Prostate gland (tissue), 2 donors: ENCODE measurements around the gene UROD.

Experiments
- CTCF ChIP-seq, 4 experiments: fragments of 200-600 bp in 2 of 4; fragments of 450-650 bp in 2 of 4; sonication (generic) in 2 of 4; IDR thresholded peaks; 1 replicate in 3 of 4; 2 replicates in 1 of 4; pipeline ENCODE4 v1.5.1; 2016 to 2019; ENCODE audit warnings: antibody characterized with exemption in 4 of 4, mild to moderate bottlenecking in 2 of 4, moderate library complexity in 2 of 4
- POLR2A ChIP-seq: fragments of 450-650 bp; IDR thresholded peaks from one replicate; pipeline ENCODE4 v1.6.1; 2016; ENCODE audit warnings: antibody characterized with exemption, mild to moderate bottlenecking
- POLR2AphosphoS5 ChIP-seq: sonication (generic); formaldehyde crosslinking; IDR thresholded peaks from one replicate; pipeline ENCODE4 v1.6.1; 2017; ENCODE audit warnings: antibody characterized with exemption

GRCh38 chr1:45016767-45017166 is 4.7 kb downstream of the UROD start:
- TF ChIP-seq CTCF (IDR thresholded peaks at IDR 0.05) (no peak), POLR2A (no peak), POLR2AphosphoS5 (no peak)
